Suprapubic skin (tissue), 4 donors: Measurements from ENCODE around the gene CARHSP1. TPM values are rescaled to one million over a fixed set of nuclear protein-coding genes. Genes with fewer than 3 reads are reported as not detected.

Experiments
- DNase-seq, 2 donors: peaks; one replicate each; pipeline ENCODE4 v3.0.0-alpha.2; 2019; ENCODE audit warnings: low spot score in 2 of 2
- H3K27ac ChIP-seq: fragments of 200-600 bp; sonication (generic); one replicate; pipeline ENCODE4 v1.5.1; 2019
- H3K27me3 ChIP-seq: fragments of 200-600 bp; sonication (generic); one replicate; pipeline ENCODE4 v1.5.1; 2019
- H3K36me3 ChIP-seq: fragments of 200-600 bp; sonication (generic); one replicate; pipeline ENCODE4 v1.5.1; 2019
- H3K4me1 ChIP-seq: fragments of 200-600 bp; sonication (generic); one replicate; pipeline ENCODE4 v1.5.1; 2019
- H3K4me3 ChIP-seq: fragments of 200-600 bp; sonication (generic); one replicate; pipeline ENCODE4 v1.5.1; 2019; ENCODE audit warnings: mild to moderate bottlenecking
- H3K9me3 ChIP-seq: fragments of 200-600 bp; sonication (generic); one replicate; pipeline ENCODE4 v1.5.1; 2019
- EP300 ChIP-seq: sonication (generic); formaldehyde crosslinking; IDR thresholded peaks from one replicate; pipeline ENCODE4 v1.6.1; 2017; ENCODE audit warnings: antibody characterized with exemption
- POLR2A ChIP-seq, 2 donors: fragments of 450-650 bp; IDR thresholded peaks; one replicate each; pipeline ENCODE4 v1.6.1; 2017; ENCODE audit warnings: antibody characterized with exemption in 2 of 2, mild to moderate bottlenecking in 2 of 2, moderate library complexity in 2 of 2
- POLR2AphosphoS5 ChIP-seq, 3 donors: sonication (generic); formaldehyde crosslinking; IDR thresholded peaks; one replicate each; pipeline ENCODE4 v1.6.1; 2017; ENCODE audit warnings: antibody characterized with exemption in 3 of 3
- WGBS: methylation state at CpG from one replicate; pipeline ENCODE4 v1.1.5; 2018; 5-methylcytosine and 5-hydroxymethylcytosine counted together
- total RNA-seq, 4 donors: library from RNA; depleted of rRNA; stranded (reverse); fragments of >200 nt; gene quantifications; one replicate each; pipeline ENCODE4 v1.1.0, GENCODE V29; 2016
- TF ChIP-seq, protein P1 (sequence below), 2 donors: fragments of 200-600 bp in 1 of 2; fragments of 450-650 bp in 1 of 2; sonication (generic) in 1 of 2; IDR thresholded peaks; one replicate each; pipeline ENCODE4 v1.5.1; 2016 to 2019; ENCODE audit warnings: antibody characterized with exemption in 2 of 2, mild to moderate bottlenecking in 1 of 2, moderate library complexity in 1 of 2

CARHSP1 gene
- total RNA-seq, 4 donors from 2014 or later: 32.7 to 60.8 (median 41.5) TPM

DNA sequence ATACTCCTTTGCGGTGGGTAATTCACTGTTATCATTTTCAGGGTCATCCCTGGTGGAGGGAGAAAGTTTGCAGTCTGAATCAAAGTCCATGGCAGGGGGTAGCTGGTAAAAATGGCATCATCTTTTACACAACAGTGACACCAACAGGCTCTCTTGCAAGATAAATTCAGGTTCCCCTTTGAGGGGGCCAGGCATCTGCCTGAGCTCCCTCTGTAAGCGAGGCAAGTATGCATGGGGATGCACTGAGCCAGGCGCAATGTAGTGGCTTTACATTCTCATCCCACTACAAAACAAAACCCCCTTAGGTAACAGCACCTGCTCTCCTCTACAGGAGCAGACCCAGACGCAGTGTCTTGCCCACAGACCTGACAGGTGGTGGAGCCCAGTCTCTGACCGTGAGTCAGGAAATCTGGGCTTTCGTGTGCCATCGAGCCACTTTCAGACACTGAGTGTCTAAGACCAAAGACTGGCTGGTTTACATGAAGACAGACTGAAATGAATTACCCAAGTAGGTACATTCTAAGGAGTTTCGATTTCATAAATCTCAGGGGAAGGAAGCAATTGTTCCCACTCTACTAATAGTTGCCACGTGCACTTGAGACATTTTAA is 31.0 kb upstream of the CARHSP1 start:
- H3K27me3 ChIP-seq: no peaks in the 10 kb centered on the region
- DNase-seq: no peak
- no peak overlapping the region for H3K27ac ChIP-seq
- no peak overlapping the region for H3K4me3 ChIP-seq
- no peaks in the 10 kb centered on the region for H3K4me1 ChIP-seq
- H3K9me3 ChIP-seq: no peaks in the 10 kb centered on the region
- 92% methylated on average over 9 of the region's 9 CpGs for WGBS
- TF ChIP-seq POLR2AphosphoS5 (IDR thresholded peaks at IDR 0.05) (no peak), EP300 (no peak), POLR2A (IDR thresholded peaks at IDR 0.05) (no peak)
- TF ChIP-seq, protein P1, sequence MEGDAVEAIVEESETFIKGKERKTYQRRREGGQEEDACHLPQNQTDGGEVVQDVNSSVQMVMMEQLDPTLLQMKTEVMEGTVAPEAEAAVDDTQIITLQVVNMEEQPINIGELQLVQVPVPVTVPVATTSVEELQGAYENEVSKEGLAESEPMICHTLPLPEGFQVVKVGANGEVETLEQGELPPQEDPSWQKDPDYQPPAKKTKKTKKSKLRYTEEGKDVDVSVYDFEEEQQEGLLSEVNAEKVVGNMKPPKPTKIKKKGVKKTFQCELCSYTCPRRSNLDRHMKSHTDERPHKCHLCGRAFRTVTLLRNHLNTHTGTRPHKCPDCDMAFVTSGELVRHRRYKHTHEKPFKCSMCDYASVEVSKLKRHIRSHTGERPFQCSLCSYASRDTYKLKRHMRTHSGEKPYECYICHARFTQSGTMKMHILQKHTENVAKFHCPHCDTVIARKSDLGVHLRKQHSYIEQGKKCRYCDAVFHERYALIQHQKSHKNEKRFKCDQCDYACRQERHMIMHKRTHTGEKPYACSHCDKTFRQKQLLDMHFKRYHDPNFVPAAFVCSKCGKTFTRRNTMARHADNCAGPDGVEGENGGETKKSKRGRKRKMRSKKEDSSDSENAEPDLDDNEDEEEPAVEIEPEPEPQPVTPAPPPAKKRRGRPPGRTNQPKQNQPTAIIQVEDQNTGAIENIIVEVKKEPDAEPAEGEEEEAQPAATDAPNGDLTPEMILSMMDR (IDR thresholded peaks at IDR 0.05): no peak
- H3K36me3 ChIP-seq: peaks cover 100% of the 10 kb centered on the region

DNA sequence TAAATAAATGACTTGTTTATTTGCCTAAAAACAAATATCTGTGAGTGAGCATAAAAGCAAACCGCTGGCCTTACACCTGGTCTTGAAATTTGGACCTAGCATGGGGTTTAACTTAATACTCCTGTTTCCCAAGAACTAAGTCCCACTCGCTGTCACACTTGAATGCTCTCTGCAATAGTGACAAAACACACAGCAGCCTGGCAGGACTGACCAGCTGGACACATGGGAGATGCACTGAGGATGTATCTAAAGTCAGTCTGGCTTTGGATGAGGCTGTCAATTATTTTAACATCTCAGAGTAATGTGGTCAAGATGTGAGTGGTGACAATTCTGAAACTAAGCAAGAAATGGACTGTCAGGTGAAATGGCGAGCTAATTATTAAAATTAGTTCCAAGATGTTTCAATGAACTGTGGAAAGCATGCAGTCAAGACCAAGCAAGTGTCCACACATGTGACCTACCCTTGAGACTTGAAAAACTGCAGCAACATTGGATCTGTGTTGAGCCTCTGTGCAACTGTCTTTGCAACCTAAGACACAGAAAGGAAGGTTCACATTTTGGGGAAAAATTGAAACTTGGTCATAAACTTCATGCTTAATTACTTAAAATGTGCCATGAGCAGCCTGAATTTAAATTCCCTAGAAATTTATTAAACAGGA is 30.0 kb upstream of the CARHSP1 start:
- 97% methylated on average over 3 of the region's 3 CpGs for WGBS
- Histone ChIP-seq H3K27ac (no peak overlapping the region), H3K9me3 (no peaks in the 10 kb centered on the region), H3K4me1 (no peaks in the 10 kb centered on the region), H3K36me3 (peaks cover 100% of the 10 kb centered on the region), H3K27me3 (no peaks in the 10 kb centered on the region), H3K4me3 (no peak overlapping the region)
- DNase-seq: no peak
- TF ChIP-seq POLR2A (IDR thresholded peaks at IDR 0.05) (no peak), POLR2AphosphoS5 (IDR thresholded peaks at IDR 0.05) (no peak), EP300 (no peak)
- TF ChIP-seq, protein P1 (IDR thresholded peaks at IDR 0.05): no peak

DNA sequence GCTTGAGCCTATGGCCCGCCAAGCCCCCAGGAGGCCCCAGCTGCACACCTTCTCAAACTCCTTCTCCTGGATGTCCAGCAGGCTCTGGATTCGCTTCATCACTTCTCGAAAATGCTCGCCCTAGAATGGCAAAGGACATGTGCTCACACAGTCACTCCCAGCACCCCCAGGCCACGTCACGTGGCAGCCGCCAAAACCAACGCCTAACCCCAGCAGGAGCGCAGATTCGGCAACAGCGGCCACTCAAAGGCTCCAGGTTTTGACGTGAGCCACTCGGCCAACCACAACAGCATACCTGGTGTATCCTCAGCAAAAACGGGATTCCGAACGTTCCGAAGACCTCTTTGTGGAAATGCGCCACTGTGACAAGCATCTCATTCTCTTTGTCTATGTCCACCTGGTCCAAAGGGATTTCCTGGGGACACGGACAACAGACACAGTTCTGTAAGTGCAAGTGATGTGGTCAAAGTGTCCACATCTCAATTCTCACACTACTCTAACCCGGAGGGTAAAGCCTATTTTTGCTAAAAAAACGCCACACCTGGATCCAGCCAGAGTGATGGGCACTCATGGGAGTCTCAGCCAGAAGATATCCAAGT is 26.0 kb upstream of the CARHSP1 start:
- Histone ChIP-seq H3K4me1 (no peaks in the 10 kb centered on the region), H3K36me3 (peaks cover 100% of the 10 kb centered on the region), H3K27me3 (no peaks in the 10 kb centered on the region), H3K27ac (no peak overlapping the region), H3K4me3 (no peak overlapping the region), H3K9me3 (no peaks in the 10 kb centered on the region)
- TF ChIP-seq, protein P1 (IDR thresholded peaks at IDR 0.05): no peak
- TF ChIP-seq EP300 (no peak), POLR2A (IDR thresholded peaks at IDR 0.05) (no peak), POLR2AphosphoS5 (IDR thresholded peaks at IDR 0.05) (no peak)
- DNase-seq: peak in 1 of 2 donors; percentile 25
- 96% methylated on average over 21 of the region's 21 CpGs for WGBS

DNA sequence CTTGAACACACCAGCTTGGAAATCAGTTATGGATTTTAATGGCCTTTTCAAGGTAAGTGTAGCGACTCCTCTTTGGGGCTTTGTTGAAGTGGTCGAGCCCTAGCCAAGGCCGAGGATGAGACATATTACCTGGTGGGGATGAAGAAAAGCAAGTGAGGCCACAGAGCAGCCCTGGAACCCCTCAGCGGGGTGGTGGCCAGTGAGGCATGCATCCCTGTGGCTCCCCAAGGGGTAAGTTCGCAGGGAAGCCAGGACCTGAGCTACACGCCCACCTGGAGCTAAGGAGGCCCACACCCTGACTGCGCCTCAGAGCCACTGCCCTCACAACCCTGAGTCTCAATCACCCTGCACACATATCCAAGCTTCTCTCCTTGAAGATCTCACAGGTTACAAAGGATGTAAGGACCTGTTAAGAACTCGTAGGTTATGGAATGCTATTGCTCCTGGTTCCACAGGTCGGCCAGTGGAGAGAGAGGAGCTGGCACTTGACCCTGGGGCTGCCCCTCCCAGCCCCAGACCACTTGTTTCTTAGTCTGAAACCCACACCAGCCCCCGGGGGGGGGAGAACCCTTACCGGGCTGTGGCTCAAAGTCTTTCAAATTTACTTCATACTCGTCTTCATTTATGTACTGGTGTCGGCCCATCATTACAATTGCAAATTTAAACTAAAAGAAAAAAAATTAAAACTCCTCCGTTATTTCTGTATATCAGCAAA is 25.3 kb upstream of the CARHSP1 start:
- no peaks in the 10 kb centered on the region for H3K9me3 ChIP-seq
- peak in 1 of 2 donors; percentile 49 for DNase-seq
- whole genome bisulfite sequencing: 93% methylated on average over 14 of the region's 14 CpGs
- H3K27ac ChIP-seq: no peak overlapping the region
- no peaks in the 10 kb centered on the region for H3K27me3 ChIP-seq
- TF ChIP-seq POLR2AphosphoS5 (IDR thresholded peaks at IDR 0.05) (no peak), POLR2A (IDR thresholded peaks at IDR 0.05) (no peak), EP300 (no peak)
- TF ChIP-seq, protein P1 (IDR thresholded peaks at IDR 0.05): no peak
- H3K4me1 ChIP-seq: no peaks in the 10 kb centered on the region
- no peak overlapping the region for H3K4me3 ChIP-seq
- H3K36me3 ChIP-seq: peaks cover 99% of the 10 kb centered on the region

DNA sequence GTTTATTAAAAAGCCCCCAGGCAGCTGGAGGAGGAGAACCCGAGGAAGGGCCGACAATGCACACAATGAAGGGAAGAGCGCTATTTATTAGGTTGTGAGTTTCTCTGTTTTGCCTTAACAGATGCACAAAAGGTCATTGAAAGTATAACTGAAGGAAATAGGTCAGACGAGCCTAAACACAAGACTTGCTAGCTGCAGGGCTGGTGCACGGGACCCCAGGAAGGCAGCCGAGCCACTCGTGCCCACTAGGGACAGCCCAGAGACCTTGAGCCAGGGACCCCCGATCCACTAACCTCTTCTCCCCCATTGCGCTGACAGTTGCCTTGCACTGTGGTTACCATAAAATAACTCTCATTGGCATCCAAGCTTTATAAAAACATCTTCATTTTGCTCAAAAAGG is 24.6 kb upstream of the CARHSP1 start:
- Histone ChIP-seq H3K27ac (no peak overlapping the region), H3K4me3 (no peak overlapping the region), H3K4me1 (no peaks in the 10 kb centered on the region), H3K9me3 (no peaks in the 10 kb centered on the region), H3K36me3 (peaks cover 92% of the 10 kb centered on the region), H3K27me3 (no peaks in the 10 kb centered on the region)
- no peak for DNase-seq
- TF ChIP-seq POLR2AphosphoS5 (IDR thresholded peaks at IDR 0.05): no peak
- no peak for TF ChIP-seq EP300
- TF ChIP-seq, protein P1 (IDR thresholded peaks at IDR 0.05): no peak
- no peak for TF ChIP-seq POLR2A (IDR thresholded peaks at IDR 0.05)
- WGBS: 84% methylated on average over 9 of the region's 9 CpGs
